ENCODE data around the gene PLCL2.

The PLCL2 gene

DNA sequence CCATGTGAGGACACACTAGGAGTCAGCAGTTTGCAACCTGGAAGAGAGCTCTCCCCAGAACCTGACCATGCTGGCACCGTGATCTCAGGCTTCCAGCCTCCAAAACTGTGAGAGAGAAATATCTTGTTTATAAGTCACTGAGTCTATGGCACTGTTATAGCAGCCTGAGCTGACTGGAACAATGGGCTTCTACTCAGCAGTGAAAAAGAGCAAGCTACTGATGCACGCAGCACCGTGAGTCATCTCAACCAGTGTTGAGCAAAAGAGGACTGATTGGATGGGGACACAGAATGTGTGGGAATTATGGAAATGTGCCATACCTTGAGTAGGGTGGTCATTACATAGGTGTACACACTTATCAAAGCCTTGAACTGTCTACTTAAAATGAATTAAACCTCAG is 230.4 kb downstream of the PLCL2 start:
- FAIRE-seq (no peak), DNase-seq (ENCODE audit: insufficient read length, low spot score) (no peak)
- TF ChIP-seq, protein P1, sequence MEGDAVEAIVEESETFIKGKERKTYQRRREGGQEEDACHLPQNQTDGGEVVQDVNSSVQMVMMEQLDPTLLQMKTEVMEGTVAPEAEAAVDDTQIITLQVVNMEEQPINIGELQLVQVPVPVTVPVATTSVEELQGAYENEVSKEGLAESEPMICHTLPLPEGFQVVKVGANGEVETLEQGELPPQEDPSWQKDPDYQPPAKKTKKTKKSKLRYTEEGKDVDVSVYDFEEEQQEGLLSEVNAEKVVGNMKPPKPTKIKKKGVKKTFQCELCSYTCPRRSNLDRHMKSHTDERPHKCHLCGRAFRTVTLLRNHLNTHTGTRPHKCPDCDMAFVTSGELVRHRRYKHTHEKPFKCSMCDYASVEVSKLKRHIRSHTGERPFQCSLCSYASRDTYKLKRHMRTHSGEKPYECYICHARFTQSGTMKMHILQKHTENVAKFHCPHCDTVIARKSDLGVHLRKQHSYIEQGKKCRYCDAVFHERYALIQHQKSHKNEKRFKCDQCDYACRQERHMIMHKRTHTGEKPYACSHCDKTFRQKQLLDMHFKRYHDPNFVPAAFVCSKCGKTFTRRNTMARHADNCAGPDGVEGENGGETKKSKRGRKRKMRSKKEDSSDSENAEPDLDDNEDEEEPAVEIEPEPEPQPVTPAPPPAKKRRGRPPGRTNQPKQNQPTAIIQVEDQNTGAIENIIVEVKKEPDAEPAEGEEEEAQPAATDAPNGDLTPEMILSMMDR (IDR thresholded peaks at IDR 0.05; ENCODE audit: insufficient read depth, missing control alignments): no peak

DNA sequence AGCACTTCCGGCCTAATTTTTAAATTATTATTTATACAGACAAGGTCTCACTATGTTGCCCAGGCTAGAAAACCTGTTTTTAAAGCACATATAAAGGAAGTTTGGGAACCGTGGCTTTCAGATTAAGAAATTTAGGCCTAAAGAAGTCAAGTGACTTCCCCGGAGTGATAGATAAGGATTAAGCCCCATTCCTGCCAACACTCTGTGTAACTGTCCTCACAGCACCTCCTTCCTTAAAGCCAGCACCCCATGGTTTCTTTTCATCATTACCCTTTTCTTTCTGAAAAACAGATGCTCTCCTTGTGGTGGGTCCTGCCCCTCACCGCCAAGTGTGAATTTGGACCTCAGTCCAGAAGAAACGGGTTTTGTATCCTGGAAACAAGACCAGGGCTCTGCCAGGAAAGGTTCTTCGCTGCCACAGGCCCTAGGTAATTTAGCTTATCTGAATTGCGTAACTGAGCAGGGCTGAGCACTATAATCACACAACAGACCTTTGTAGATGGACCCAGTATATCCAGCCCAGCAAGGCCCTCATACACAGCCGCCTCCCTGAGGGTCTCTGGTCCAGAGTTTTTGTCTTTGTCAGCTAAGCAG is 231.3 kb downstream of the PLCL2 start:
- DNase-seq (ENCODE audit: insufficient read length, low spot score) (no peak), FAIRE-seq (no peak)
- TF ChIP-seq, protein P1 (IDR thresholded peaks at IDR 0.05; ENCODE audit: insufficient read depth, missing control alignments): no peak

DNA sequence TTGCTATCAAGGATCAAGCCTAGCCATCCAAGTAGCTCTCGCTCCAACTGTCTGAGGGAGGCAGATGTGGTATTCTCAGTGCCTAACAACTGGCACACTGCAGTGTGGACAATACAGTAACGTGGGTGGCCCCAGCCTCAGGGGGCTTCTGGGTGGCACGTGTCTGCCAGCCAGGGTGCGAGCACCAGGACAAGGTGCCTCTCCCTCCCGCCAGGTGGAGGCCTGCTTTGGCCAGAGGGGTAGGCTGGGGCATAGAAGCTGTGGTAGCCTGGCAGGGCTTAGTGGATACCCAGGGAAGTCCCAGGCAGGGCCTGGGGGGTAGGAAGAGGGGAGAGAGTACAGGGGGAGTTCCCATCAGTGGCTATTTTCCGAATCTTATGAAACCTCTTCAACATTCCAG is 234.0 kb downstream of the PLCL2 start:
- FAIRE-seq (no peak), DNase-seq (ENCODE audit: insufficient read length, low spot score) (no peak)
- TF ChIP-seq, protein P1 (IDR thresholded peaks at IDR 0.05; ENCODE audit: insufficient read depth, missing control alignments): no peak

DNA sequence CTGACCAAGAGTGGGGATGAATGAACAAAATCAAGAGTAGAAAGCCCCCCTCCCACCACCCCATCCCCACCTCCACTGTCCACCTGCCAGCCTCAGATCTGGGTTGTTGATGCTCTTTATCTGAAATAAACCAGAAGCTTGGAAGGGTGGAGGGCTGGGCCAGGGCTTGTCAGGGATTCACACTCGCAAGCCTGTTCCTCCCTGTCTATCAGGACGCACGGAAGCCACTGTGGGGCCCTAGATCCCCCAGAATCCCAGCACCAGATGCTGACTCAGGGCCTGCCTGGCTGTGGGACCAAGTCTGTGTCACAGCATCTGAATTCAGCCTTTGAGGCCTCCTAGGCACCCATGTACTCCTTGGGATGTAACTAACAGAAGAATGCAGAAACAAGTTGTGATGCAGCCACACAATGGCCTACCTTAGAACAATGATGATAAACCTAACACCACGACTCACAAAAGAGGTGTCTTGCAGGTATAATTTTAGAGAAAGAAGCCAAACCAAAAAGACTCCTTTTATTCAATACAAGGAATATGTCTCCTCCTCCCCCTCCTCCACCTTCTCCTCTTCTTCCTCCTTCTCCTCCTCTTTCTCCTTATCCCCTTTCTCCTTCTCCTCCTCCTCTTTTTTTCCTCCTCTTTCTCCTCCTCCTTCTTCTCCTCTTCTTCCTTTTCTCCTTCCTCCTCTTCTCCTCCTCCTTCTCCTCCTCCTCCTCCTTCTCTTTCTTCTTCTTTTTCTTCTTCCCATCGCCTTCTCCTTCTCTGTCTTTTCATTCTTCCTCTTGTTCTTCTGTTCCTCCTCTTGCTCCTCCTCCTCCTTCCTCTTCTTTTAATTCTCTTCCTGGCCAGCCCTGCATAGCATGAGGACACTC is 234.7 kb downstream of the PLCL2 start:
- TF ChIP-seq, protein P1 (IDR thresholded peaks at IDR 0.05; ENCODE audit: insufficient read depth, missing control alignments): no peak
- FAIRE-seq (no peak), DNase-seq (ENCODE audit: insufficient read length, low spot score) (no peak)

DNA sequence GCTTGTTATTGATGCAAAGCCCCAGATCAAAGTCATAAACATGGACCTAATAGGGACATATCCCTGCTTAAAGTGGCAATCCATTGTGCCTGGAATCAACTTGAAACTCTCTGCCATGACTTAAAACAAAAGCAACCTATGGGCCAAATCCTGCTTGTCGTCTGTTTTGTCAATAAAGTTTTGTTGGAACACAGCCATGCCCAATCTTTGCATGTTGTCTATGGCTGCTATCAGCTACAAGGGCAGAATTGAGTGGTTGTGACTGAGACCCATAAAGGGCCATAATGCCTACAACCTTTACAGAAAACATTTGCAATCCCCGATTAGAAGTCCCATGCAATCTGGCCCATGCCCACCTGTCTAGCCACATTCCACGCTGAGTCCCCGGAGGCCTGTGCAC is 235.4 kb downstream of the PLCL2 start:
- TF ChIP-seq, protein P1 (IDR thresholded peaks at IDR 0.05; ENCODE audit: insufficient read depth, missing control alignments): no peak
- no peak for FAIRE-seq
- DNase-seq (ENCODE audit: insufficient read length, low spot score): no peak

DNA sequence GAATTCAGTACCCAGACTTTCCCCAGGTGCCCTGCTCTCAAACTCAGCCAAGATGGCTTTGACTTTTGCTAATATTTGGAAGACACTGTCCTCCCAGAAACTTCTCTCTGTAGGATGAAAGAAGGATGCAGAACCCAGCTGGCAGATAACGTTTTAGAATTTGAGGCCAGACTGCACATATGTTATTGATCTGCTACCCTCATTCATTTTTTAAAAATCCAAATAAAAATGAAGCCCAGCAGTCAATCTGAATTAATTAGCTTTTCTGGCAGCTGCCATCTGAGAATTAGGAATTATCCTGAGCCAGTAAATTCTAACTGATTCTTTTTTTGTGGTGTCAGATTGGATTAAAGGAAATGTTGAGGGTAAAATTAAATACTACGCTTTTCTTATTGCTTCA is 236.6 kb downstream of the PLCL2 start:
- TF ChIP-seq, protein P1 (IDR thresholded peaks at IDR 0.05; ENCODE audit: insufficient read depth, missing control alignments): no peak
- FAIRE-seq (no peak), DNase-seq (ENCODE audit: insufficient read length, low spot score) (no peak)

DNA sequence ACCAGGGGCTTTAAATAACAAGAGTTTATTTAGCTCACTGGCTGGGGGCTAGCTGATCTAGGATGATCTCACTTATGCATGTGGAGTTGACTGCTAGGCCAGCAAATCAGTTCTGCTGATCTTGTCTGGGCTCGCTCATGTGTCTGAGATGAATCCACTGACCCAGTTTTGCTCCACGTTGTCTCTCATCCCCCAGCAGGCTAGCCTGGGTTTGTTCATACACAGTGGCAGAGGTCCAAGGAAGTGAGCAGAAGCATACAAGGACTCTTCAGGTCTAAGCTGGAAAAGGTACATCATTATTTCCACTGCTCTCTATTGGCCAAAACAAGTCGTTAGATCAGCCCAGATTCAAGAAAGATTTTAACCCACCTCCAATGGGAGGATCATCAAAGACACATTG is 238.0 kb downstream of the PLCL2 start:
- DNase-seq (ENCODE audit: insufficient read length, low spot score): no peak
- FAIRE-seq: no peak
- TF ChIP-seq, protein P1 (IDR thresholded peaks at IDR 0.05; ENCODE audit: insufficient read depth, missing control alignments): no peak

All from D721Med (cell line).